GM10266 (cell line): ENCODE data around the gene ZNF628.

Source experiments
- DNase-seq: peaks from one replicate; pipeline ENCODE4 v3.0.0; 2012; ENCODE audit errors: extremely low spot score
- TF ChIP-seq, protein P1 (sequence below): IDR thresholded peaks from 2 replicates; pipeline ENCODE4 v1.5.1; 2012; ENCODE audit warnings: mild to moderate bottlenecking, low read depth; ENCODE audit not compliant: control insufficient read depth, insufficient read depth; ENCODE audit errors: missing control alignments

Gene ZNF628

DNA sequence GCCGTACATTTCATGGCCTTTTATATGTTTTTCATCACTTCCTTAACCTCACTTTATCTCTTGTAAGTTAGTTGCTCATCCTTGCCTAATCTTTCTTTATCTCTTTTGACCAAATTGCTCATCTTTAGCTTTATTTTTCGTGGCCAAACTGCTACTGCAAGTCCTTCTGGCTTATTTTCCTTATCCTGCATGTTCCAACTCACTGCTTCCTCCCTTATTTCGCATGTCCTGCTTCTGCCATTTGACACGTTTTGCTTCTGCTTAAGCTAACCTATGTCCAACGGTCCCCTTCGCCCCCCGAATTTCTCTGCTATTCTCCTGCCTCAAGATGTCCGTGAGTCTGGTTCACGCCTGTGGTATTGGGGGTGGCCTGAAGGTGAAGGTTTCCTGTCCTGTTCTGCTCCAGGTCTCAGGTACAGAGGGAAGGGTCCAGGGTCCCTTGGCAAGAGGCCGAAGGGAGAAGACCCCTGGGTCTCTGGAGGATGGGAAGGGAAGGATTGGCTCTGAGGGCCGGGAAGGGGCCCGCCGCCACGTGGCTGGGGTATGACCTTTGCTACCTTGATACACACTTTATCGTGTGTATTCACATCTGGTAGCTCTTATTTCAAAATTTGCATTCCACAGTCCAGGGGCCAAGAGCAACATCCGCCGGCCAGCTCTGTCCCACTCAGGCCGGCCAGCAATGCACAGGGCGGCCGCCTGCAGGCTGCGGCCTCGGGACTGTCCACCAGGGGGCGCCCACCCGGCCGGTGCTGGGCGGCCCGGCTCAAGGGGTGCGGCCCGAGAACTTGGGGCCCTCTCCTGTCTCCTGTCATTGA is 9.0 kb upstream of the ZNF628 start:
- peak; percentile 88 for DNase-seq
- TF ChIP-seq, protein P1, sequence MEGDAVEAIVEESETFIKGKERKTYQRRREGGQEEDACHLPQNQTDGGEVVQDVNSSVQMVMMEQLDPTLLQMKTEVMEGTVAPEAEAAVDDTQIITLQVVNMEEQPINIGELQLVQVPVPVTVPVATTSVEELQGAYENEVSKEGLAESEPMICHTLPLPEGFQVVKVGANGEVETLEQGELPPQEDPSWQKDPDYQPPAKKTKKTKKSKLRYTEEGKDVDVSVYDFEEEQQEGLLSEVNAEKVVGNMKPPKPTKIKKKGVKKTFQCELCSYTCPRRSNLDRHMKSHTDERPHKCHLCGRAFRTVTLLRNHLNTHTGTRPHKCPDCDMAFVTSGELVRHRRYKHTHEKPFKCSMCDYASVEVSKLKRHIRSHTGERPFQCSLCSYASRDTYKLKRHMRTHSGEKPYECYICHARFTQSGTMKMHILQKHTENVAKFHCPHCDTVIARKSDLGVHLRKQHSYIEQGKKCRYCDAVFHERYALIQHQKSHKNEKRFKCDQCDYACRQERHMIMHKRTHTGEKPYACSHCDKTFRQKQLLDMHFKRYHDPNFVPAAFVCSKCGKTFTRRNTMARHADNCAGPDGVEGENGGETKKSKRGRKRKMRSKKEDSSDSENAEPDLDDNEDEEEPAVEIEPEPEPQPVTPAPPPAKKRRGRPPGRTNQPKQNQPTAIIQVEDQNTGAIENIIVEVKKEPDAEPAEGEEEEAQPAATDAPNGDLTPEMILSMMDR = peak; percentile 99

DNA sequence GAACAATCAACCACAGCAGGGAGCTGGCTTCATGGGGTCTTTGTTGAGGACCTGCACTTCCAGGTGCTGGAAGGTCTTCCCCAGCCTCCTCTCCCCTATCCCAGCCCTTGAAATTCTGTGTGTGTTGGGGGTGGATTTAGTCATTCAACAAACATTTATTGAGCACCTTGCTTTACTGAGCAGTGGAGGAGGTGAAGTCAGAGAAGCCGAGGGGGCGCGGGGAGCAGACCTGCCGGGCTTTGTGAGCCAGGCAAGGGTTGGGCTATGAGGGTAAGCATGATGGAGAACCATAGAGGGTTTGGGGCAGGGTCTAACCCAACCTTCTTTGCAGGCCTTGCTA is 8.4 kb upstream of the ZNF628 start:
- TF ChIP-seq, protein P1 = no peak
- DNase-seq = no peak

DNA sequence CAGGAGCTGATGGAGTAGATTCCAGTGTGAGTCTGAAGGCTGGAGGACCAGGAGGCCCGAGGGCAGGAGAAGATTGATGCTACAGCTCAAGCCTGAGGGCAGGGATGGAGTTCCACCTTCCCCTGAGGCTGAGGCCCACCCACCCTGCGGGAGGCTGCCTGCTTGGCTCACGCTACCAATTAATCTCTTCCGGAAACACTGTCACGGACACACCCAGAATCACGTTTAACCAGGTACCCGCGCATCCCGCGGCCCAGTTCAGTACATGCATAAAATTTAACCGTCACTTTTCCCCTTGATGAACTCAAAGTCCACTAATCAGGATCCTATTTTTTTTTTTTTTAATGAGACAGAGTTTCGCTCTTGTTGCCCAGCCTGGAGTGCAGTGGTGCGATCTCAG is 5.2 kb upstream of the ZNF628 start:
- TF ChIP-seq, protein P1 = no peak
- DNase-seq = no peak

DNA sequence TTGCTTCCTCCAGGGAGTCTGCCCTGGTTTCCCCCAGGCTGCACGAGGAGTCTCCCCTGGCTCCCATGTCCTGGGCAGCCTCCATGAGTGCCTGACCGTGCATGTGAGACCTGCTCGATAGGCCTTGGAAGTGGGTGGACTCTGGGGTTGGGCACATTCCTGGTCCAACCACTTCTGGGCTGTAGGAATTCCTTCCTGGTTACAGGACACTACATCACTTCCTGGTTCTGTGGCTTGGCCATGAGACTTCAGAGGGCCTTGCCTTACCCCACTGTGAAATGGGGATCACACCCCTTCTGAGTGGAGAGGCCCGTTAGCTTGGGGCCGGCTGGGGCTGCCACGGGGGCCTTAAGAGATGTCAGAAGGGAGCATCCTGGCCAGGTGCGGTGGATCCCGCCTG is 4.0 kb upstream of the ZNF628 start:
- DNase-seq = no peak
- TF ChIP-seq, protein P1 = no peak

DNA sequence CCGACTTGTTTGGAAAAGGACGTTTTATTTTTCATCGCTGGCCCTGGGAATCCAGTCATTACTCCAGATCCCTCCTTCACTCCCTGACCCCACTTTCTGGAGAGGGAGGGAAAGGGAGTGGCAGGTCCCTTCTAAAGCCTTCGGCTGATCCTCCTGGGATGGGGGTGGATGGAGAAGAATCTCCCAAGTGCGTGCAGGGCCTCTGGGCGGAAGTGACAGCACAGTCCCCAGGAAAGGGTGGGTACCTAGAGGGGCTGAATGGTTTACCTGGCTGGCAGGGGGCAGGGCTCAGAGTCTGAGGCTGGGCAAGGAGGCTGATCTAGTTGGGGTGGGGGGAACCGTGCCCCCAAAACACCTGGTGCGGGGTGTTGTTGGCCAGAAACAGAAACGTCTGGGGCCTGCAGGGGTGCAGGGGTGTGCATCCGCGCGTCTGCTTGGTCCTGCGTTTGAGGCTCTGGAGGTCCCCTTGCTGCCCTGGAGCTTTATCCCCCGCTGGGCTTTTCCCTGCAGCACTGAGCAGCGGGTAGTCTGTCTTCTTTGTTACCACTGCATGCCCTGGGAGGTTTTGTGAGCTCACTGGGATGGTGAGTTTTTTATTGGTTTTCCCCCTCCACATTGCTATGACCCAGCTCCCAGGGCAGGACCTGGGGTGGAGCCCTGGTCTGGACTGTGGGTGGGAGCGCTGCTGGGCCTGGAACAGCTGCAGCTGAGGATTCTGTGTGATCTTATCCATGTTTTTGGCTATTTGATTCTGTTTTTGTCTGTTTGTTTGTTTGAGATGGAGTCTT is 3.0 kb upstream of the ZNF628 start:
- no peak for DNase-seq
- TF ChIP-seq, protein P1 = no peak

DNA sequence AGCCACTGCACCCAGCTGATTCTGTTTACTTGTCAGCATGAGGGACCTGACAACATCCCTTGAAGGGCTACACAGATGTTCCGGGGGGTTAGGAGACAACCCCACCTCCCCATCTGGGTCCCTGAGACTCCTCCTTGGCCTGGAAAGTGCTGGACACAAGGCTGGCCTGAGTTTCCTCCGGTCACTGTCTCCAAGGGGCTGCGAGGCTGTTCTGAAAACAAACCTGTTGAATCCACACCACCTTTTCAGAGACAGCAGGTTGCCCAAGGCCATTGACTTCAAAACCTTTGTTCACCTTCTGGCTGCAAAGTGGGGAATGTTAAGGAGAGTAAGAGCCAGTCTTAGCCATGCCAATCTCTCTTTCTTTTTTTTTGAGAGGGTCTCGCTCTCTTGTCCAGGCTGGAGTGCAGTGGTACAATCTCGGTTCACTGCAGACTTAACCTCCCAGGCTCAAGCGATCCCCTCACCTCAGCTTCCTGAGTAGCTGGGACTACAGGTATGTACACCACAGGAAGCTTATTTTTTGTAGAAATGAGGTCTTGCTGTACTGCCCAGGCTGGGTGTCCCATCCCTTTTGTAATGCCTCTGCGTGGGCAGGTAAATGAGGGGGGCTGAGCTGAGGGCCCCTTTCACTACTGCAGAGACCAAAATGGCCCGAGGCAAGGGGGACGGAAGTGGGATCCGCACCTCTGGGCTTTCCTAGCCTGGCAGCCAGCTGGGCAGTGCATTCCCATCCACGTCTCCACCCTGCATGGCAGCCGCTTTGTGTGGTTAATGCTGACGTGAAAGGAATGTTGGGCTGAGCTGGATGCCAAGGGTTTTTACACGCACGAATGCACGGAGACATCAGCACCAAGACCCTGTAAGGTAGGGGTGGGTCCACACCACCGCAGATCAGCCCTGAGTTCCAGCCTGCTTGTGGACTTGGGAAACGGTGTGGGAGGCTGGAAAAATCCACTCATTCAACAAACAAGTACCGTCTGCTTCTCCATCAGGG is 1.9 kb upstream of the ZNF628 start:
- TF ChIP-seq, protein P1 = no peak
- no peak for DNase-seq
